ENCODE data around the gene LILRB5. TPM values are rescaled to one million over a fixed set of nuclear protein-coding genes. Genes with fewer than 3 reads are reported as not detected.
"Not testable (repeated sequence)": the region's sequence is repeated elsewhere in the genome, so short reads cannot be mapped to it uniquely, and the experiment has no call there.

Gene LILRB5
- total RNA-seq, 4 donors from 2014 or later, result 8.3 to 49.5 (median 17.0) TPM

DNA sequence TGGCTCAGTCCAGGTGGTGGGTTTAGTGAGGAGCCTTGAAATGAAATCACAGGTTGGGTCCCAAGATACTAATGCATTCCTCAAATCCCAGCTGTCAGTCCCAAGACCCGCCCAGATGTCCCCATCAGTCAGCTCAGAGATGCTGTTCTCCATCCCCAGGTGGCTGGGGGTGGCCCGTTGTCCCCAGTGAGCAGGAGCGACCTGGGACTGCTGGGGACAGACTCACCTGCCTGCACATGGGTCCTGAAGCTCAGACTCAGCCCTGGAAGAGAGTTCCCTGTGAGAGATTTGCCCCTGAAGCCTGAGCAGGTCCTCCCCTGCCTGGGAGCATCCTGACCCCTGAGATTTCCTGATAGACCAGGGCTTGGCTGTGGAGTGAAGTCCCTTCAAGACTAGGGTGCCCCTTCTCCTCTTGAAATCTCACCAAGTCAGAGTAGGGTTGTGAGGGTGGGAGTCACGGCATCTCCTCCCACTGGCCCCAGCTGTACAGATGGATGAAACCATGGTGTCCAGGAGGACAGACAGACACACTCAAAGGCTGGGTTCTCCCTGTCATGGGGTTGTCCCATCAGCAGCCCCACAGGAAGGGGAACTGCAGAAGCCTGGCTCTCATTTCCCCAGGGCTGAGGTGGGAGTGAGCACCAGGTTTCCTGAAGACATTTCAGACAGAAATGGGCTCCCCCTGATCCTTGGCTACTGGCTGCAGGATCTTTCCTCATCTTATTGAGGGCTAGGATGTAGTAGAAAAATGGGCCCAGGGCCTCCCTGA, 41.5 kb upstream of the LILRB5 start:
- Histone ChIP-seq H3K27me3 (no peaks in the 10 kb centered on the region), H3K27ac (no peak overlapping the region), H3K9me3 (peaks cover 0 to 11% (median 0%) of the 10 kb centered on the region in 4 donors), H3K4me3 (no peak overlapping the region), H3K4me1 (no peaks in the 10 kb centered on the region), H3K36me3 (no peaks in the 10 kb centered on the region)
- no peak for TF ChIP-seq POLR2A (IDR thresholded peaks at IDR 0.05)
- 49 to 64% methylated on average over 2 of the region's 4 CpGs for WGBS, 2 donors
- no peak for DNase-seq (ENCODE audit: low spot score in 2 of 2)

DNA sequence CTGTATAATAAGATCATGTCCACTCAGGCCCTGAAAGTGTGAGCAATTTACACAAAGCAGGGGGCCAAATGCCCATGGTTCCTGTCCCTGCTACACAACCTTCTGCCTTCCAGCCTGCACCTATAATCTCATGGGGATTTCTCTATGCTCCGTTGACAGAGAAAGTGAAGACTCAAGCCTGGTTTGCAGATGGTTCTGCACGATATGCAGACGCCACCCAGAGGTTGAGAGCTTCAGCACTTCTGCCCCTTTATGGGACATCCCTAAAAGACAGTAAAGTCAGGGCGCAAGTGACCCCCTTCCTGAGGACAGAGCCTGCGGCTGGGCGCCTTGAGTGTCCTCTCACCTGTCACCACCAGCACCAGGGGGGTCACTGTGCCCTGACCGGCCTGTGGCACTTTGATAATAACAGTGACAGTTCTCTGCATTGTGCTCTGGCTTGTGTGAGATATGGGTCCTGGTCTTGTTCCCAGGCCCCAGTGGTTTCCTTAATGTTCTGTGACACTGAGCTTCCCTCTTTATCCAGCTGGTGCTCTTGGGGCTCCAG, 40.8 kb upstream of the LILRB5 start:
- DNase-seq (ENCODE audit: low spot score in 2 of 2), result no peak
- Histone ChIP-seq H3K27ac (no peak overlapping the region), H3K27me3 (no peaks in the 10 kb centered on the region), H3K36me3 (no peaks in the 10 kb centered on the region), H3K9me3 (peaks cover 0 to 13% (median 0%) of the 10 kb centered on the region in 4 donors), H3K4me1 (no peaks in the 10 kb centered on the region), H3K4me3 (no peak overlapping the region)
- TF ChIP-seq EP300 (IDR thresholded peaks at IDR 0.05), result no peak
- TF ChIP-seq POLR2A (IDR thresholded peaks at IDR 0.05), result no peak
- TF ChIP-seq, protein P1, sequence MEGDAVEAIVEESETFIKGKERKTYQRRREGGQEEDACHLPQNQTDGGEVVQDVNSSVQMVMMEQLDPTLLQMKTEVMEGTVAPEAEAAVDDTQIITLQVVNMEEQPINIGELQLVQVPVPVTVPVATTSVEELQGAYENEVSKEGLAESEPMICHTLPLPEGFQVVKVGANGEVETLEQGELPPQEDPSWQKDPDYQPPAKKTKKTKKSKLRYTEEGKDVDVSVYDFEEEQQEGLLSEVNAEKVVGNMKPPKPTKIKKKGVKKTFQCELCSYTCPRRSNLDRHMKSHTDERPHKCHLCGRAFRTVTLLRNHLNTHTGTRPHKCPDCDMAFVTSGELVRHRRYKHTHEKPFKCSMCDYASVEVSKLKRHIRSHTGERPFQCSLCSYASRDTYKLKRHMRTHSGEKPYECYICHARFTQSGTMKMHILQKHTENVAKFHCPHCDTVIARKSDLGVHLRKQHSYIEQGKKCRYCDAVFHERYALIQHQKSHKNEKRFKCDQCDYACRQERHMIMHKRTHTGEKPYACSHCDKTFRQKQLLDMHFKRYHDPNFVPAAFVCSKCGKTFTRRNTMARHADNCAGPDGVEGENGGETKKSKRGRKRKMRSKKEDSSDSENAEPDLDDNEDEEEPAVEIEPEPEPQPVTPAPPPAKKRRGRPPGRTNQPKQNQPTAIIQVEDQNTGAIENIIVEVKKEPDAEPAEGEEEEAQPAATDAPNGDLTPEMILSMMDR (IDR thresholded peaks at IDR 0.05), result no peak
- WGBS, 2 donors, result 31 to 56% methylated on average over 7 of the region's 7 CpGs

DNA sequence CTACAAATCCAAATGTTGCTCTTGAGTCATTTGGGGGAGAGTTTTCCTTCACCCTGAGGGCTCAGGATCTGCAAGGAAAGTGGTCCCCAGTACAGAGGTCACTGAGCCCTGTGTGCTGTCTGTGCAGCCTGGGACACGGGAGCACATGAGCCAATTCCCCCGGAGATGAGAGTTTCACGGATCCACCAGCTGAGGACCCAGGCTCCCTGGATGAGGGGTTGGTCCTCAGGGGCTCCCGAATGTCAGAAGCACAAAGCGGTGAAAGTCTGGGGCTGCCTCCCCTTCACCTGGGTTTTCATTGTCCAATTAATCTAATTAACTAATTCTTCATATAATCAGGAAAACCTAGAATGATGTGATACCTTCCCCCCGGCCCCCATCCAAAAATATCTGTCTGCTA, 37.5 kb upstream of the LILRB5 start:
- TF ChIP-seq, protein P1 (IDR thresholded peaks at IDR 0.05), result no peak
- TF ChIP-seq POLR2A (IDR thresholded peaks at IDR 0.05), result no peak
- Histone ChIP-seq H3K4me1 (no peaks in the 10 kb centered on the region), H3K4me3 (no peak overlapping the region), H3K9me3 (peaks cover 0 to 13% (median 0%) of the 10 kb centered on the region in 4 donors), H3K27ac (no peak overlapping the region), H3K36me3 (no peaks in the 10 kb centered on the region), H3K27me3 (no peaks in the 10 kb centered on the region)
- DNase-seq (ENCODE audit: low spot score in 2 of 2), result no peak
- WGBS, 2 donors, result 87 to 89% methylated on average over 6 of the region's 6 CpGs

DNA sequence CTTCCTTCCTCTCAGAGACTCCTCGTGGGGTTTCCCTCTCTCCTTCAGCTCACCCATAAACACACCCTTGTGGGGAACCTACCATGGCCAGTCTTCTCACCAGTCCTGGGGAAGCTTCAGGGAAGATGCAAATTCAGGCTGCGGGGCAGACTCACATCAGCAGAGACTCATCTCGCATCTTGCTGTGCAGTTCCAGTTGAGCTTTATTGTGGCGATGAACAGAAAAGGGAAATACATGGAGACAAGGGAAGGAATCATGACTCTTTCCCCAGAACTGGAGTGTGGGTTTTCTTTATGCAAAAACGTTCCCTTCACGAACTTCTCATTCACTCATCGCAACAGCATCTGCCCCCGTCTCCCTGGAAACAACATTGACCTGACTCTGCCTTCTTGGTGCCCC, 32.1 kb upstream of the LILRB5 start:
- H3K27ac ChIP-seq; H3K4me3 ChIP-seq; H3K27me3 ChIP-seq; H3K4me1 ChIP-seq; DNase-seq (ENCODE audit: low spot score in 2 of 2); H3K9me3 ChIP-seq; H3K36me3 ChIP-seq: not testable (repeated sequence)
- 66 to 68% methylated on average over 8 of the region's 8 CpGs for WGBS, 2 donors

DNA sequence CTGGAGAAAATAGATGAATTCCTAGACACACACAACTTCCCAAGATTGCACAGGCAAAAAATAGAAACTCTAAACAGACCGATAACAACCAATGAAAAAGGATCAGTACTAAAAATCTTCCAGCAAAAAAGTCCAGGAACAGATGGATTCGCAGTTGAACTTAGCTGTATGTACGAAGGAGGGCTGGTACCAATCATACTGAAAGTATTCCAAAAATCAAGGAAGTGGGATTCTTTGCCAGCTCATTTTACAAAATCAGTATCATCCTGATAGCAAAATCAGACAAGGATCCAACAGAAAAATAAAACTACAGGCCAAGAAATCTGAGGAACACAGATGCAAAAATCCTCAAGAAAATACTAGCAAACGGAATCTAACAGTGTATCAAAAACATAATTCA, 30.4 kb upstream of the LILRB5 start:
- no peak overlapping the region for H3K27ac ChIP-seq
- H3K36me3 ChIP-seq, result no peaks in the 10 kb centered on the region
- H3K27me3 ChIP-seq, result no peaks in the 10 kb centered on the region
- DNase-seq (ENCODE audit: low spot score in 2 of 2), result no peak
- TF ChIP-seq POLR2A (IDR thresholded peaks at IDR 0.05), result no peak
- 68 to 73% methylated on average over 4 of the region's 4 CpGs for WGBS, 2 donors
- no peak overlapping the region for H3K4me3 ChIP-seq
- H3K4me1 ChIP-seq, result no peaks in the 10 kb centered on the region
- no peaks in the 10 kb centered on the region for H3K9me3 ChIP-seq

DNA sequence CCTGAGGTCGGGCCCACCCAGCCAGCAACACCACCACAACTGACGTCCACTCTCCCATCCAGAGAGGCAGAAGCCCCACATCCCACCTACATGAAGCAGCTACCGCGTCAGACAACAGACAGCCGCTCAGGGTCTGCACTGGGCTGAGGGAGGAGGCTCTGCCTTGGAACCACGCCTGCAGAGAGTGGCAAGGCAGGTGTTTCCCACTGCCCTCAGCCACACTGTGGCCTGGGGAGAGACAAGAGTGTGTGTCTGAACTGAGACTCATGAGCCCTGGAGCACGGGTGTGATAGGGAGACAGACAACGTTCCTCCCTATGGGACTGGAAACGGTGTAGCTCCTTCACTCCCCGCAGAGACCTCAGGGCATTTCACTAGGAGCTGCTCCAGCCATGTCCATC, 29.2 kb upstream of the LILRB5 start:
- not testable (repeated sequence) for H3K27ac ChIP-seq; H3K9me3 ChIP-seq; H3K4me3 ChIP-seq; H3K36me3 ChIP-seq; H3K4me1 ChIP-seq; H3K27me3 ChIP-seq; DNase-seq (ENCODE audit: low spot score in 2 of 2)
- 59 to 67% methylated on average over 4 to 5 of the region's 10 CpGs for WGBS, 2 donors

DNA sequence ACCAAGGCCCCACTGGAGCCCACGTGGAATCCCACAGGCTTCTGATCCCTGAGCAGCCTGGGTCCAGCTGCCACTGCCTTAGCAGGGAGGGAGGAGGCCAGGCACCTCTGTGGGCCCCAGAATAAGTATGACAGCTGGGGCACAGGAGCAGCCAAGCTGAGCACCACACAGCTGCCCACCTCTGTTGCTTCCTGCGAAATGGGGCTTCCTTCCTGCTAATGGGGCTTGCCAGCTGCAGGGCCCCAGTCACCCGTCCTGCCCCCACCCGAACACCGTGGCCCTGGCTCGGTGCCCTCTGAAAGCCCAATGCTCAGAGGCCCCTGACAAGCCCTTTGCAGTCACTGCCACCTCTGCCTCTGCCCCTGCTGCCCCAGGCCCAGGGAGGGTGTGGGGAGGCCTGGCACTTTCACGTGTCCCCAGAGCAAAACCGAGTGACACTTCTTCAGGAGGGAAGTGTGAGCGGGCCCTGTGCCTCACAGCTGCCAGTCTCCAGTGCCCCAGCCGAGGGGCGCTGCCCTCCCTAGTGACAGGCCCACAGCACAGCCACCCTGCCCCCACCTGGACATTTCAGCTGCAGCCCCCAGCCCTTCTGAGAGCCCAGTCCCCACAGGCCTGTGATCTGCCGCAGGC, 28.5 kb upstream of the LILRB5 start:
- not testable (repeated sequence) for DNase-seq (ENCODE audit: low spot score in 2 of 2); H3K9me3 ChIP-seq; H3K4me1 ChIP-seq; H3K36me3 ChIP-seq; H3K4me3 ChIP-seq; H3K27ac ChIP-seq; H3K27me3 ChIP-seq
- 58 to 60% methylated on average over 10 to 11 of the region's 12 CpGs for WGBS, 2 donors
